Osteocyte (in vitro differentiated cells): Measurements from ENCODE around the gene BICD1. TPM values are rescaled to one million over a fixed set of nuclear protein-coding genes. Genes with fewer than 3 reads are reported as not detected.

Source experiments
- DNase-seq: peaks from one replicate; pipeline ENCODE4 v3.0.0; 2021; ENCODE audit warnings: mixed read lengths; ENCODE audit not compliant: unreplicated experiment; ENCODE audit errors: extremely low spot score
- H3K27ac Mint-ChIP-seq: one replicate; pipeline ENCODE4 v1.8.0; 2021; ENCODE audit warnings: mild to moderate bottlenecking, mixed read lengths; ENCODE audit not compliant: unreplicated experiment
- H3K27me3 Mint-ChIP-seq: one replicate; pipeline ENCODE4 v1.8.0; 2021; ENCODE audit warnings: mixed read lengths; ENCODE audit not compliant: unreplicated experiment
- H3K36me3 Mint-ChIP-seq: one replicate; pipeline ENCODE4 v1.8.0; 2021; ENCODE audit warnings: mixed read lengths; ENCODE audit not compliant: unreplicated experiment
- H3K4me1 Mint-ChIP-seq: one replicate; pipeline ENCODE4 v1.8.0; 2021; ENCODE audit warnings: mixed read lengths; ENCODE audit not compliant: unreplicated experiment
- H3K4me3 Mint-ChIP-seq: one replicate; pipeline ENCODE4 v1.8.0; 2021; ENCODE audit warnings: mild to moderate bottlenecking, moderate library complexity, mixed read lengths; ENCODE audit not compliant: unreplicated experiment
- H3K9me3 Mint-ChIP-seq: one replicate; pipeline ENCODE4 v1.8.0; 2021; ENCODE audit warnings: mixed read lengths; ENCODE audit not compliant: unreplicated experiment
- CTCF ChIP-seq: fragments of 200-600 bp; sonication (generic); IDR thresholded peaks from 2 replicates; pipeline ENCODE4 v1.5.0; 2021; ENCODE audit warnings: antibody characterized with exemption, mild to moderate bottlenecking, moderate library complexity
- total RNA-seq: library from RNA; stranded (reverse); gene quantifications from 2 replicates; pipeline ENCODE4 v1.2.1, GENCODE V29; 2021

Gene BICD1
- total RNA-seq, 1 donor from 2014 or later, result 47.6 TPM

- H3K9me3 Mint-ChIP-seq, result no peaks in the 10 kb centered on the region
- H3K4me3 Mint-ChIP-seq, result no peak overlapping the region
- no peak for TF ChIP-seq CTCF
- H3K27ac Mint-ChIP-seq, result no peak overlapping the region
- H3K27me3 Mint-ChIP-seq, result no peaks in the 10 kb centered on the region
- DNase-seq, result no peak
- peaks cover 15% of the 10 kb centered on the region for H3K36me3 Mint-ChIP-seq
- no peaks in the 10 kb centered on the region for H3K4me1 Mint-ChIP-seq
Measured at GRCh38 chr12:32146074-32146873, 39.6 kb downstream of the BICD1 start.

GRCh38 chr12:32148372-32148771, 41.7 kb downstream of the BICD1 start:
- peaks cover 13% of the 10 kb centered on the region for H3K36me3 Mint-ChIP-seq
- TF ChIP-seq CTCF, result no peak
- H3K4me3 Mint-ChIP-seq, result no peak overlapping the region
- H3K27me3 Mint-ChIP-seq, result no peaks in the 10 kb centered on the region
- DNase-seq, result no peak
- no peaks in the 10 kb centered on the region for H3K4me1 Mint-ChIP-seq
- no peaks in the 10 kb centered on the region for H3K9me3 Mint-ChIP-seq
- H3K27ac Mint-ChIP-seq, result no peak overlapping the region

- Mint-ChIP-seq H3K27me3 (no peaks in the 10 kb centered on the region), H3K9me3 (no peaks in the 10 kb centered on the region), H3K27ac (no peak overlapping the region), H3K4me3 (no peak overlapping the region), H3K36me3 (peaks cover 13% of the 10 kb centered on the region), H3K4me1 (no peaks in the 10 kb centered on the region)
- no peak for TF ChIP-seq CTCF
- no peak for DNase-seq
Measured at GRCh38 chr12:32149489-32149888, 42.8 kb downstream of the BICD1 start.

- Mint-ChIP-seq H3K27ac (no peak overlapping the region), H3K27me3 (no peaks in the 10 kb centered on the region), H3K4me1 (peaks cover 2% of the 10 kb centered on the region), H3K36me3 (peaks cover 13% of the 10 kb centered on the region), H3K9me3 (no peaks in the 10 kb centered on the region), H3K4me3 (no peak overlapping the region)
- no peak for TF ChIP-seq CTCF
- DNase-seq, result no peak
Measured at GRCh38 chr12:32151086-32151485, 44.4 kb downstream of the BICD1 start.

- no peak for DNase-seq
- no peak overlapping the region for H3K4me3 Mint-ChIP-seq
- H3K36me3 Mint-ChIP-seq, result peaks cover 13% of the 10 kb centered on the region
- no peak overlapping the region for H3K27ac Mint-ChIP-seq
- TF ChIP-seq CTCF, result no peak
- H3K27me3 Mint-ChIP-seq, result no peaks in the 10 kb centered on the region
- H3K9me3 Mint-ChIP-seq, result no peaks in the 10 kb centered on the region
- H3K4me1 Mint-ChIP-seq, result peaks cover 7% of the 10 kb centered on the region
Measured at GRCh38 chr12:32151552-32151951, 44.9 kb downstream of the BICD1 start.
